GM19193 (cell line): ENCODE results near the gene TXLNB.

ENCODE experiments used
- POLR2A ChIP-seq: IDR thresholded peaks from 4 replicates; pipeline ENCODE4 v1.6.1; 2011; ENCODE audit not compliant: insufficient read depth, insufficient read length; ENCODE audit errors: extremely low read depth

TXLNB gene

DNA sequence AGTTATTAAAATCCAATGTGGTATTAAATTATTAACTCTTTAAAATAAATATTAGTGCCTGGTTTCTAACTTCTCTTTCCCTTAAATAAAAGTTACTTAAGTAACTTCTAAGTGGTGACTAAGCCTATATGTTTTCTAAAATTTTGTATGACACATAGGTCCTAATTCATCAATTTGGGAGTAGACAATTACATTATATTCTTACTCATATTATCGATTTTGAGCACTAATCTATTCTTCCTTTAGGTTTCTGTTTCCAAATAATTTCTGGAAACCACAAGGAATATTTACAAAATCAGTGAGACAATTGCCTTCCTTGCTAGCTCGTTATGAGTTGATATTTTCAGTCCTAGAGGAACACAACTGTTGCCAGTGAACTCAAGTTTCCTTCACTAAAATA, 28.3 kb upstream of the TXLNB start:
- no peak for TF ChIP-seq POLR2A

DNA sequence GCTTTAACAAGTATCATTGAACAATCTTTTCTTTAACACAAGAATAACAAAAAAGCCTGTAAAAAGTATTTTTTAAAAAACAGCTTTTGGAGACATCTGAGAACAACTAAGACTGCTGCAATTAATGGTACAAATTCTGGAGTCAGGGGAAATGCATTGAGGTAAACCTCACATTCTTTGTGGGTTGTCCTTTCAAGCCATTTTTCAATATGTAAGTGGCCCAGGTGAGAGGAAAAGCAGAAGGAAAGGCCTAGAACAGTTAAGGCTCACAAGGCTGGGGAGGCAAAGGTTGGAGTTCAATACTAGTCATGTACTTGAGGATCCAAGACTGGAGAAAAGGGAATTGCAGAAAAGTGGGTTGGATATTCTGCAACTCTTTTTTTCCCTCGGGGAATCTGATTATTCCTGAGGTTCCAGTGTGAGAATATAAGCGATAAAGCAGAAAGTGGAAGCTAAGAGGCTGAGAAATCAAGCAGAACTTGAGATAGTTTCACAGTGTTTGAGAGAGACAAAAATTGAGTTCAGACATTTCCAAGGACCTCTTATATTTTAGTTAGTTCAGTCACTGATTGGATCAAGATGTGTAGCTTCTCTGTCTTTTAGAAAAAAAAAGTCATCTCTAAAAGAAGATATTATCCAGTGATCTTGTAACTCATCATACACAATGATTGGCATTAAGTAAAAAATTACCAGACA, 25.0 kb upstream of the TXLNB start:
- TF ChIP-seq POLR2A, result no peak

DNA sequence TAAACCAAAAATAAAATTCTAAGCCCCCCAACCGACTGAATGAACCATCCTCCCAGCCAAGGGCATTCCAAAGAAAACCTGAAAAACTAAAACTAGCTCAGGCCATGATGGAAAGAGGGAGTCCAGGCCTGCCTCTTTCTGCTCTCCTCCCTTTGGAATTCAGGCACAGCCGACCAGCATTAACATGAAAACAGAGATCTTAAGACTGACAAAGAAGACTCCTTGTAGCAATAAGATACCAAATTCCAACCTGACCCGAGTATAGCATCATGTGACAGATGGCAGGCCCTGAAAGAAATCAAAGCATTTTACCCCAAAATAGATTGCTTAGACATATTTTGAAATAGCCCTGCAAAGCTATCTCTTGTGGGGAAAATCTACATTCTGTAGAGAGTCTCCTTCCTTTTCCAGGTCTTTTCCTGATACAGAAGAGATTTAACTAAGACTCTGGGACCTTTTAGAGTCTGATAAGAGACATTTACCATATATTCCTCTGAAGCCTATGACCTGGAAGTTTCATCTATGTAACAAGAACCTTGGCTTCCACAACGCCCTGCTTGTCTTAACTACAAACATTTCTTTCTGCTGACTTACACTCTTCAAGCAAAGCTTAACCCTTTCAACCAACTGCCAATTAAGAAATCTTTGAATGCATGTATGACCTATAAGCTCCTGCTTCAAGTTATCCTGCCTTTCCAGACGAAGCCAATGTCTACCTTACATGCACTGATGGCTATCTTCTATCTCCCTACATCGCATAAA, 22.2 kb upstream of the TXLNB start:
- TF ChIP-seq POLR2A, result no peak

GRCh38 chr6:139313229-139313628, 21.4 kb upstream of the TXLNB start:
- no peak for TF ChIP-seq POLR2A

GRCh38 chr6:139311831-139312230, 20.0 kb upstream of the TXLNB start:
- TF ChIP-seq POLR2A, result no peak

GRCh38 chr6:139308936-139309603, 17.3 kb upstream of the TXLNB start:
- no peak for TF ChIP-seq POLR2A

GRCh38 chr6:139308286-139308916, 16.6 kb upstream of the TXLNB start:
- no peak for TF ChIP-seq POLR2A

GRCh38 chr6:139306291-139306981, 14.6 kb upstream of the TXLNB start:
- no peak for TF ChIP-seq POLR2A

GRCh38 chr6:139303185-139303584, 11.4 kb upstream of the TXLNB start:
- TF ChIP-seq POLR2A, result no peak

DNA sequence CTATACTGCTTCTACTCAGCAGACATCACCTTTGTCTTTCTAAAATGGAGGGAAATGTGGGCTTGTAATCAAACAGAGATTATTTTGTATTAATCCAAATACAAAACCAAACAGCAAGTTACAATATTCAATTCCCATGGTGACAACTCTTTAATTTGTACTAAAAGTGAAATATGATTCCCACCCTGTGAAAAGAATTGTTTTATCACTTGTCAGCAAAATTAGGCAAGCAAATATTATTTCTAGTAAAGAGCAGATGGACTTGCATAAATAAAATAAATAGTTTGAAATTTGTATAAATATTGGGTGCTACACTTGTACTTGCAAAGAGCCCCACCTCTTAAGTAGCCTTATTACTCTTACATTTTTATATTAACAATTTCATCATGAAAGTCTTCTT, 6.1 kb upstream of the TXLNB start:
- no peak for TF ChIP-seq POLR2A

DNA sequence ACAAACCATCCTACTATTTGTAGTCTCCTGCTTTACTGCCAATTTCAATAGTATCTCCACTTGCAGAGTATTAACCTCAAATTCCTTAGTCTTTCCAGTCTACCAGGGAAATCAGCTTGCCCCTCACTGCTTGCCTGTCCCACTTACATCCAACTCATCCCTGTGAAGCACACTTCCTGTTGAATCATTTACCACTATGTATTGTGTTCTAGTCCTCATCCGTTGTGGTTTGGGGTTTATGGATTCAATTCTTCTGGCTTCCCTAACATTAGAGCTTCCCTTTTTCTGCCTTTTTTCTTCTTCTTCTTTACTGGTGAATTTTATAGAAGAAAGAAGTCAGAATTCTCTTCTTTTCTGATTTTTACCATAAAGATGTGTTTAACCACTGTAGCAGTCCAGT, 5.1 kb upstream of the TXLNB start:
- no peak for TF ChIP-seq POLR2A

- TF ChIP-seq POLR2A, result no peak
Measured at GRCh38 chr6:139295901-139296300, 4.1 kb upstream of the TXLNB start.

DNA sequence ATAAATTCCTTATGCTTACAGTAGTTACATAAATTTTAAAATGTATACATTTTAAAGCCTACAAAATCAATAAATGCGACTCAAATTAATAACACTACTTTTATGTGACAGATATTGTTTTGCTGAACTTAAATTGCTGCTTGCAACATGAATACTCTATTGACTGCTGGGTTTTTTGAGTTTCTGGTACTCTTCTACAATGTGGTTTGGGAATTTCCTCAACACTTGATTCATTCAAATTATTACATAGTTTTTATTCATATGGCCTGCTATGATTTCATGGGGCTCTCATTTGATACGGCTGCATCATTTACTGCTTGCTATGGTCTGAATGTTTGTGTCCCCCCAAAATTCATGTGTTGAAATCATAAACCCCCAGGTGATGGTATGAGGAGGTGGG, 2.3 kb upstream of the TXLNB start:
- no peak for TF ChIP-seq POLR2A

DNA sequence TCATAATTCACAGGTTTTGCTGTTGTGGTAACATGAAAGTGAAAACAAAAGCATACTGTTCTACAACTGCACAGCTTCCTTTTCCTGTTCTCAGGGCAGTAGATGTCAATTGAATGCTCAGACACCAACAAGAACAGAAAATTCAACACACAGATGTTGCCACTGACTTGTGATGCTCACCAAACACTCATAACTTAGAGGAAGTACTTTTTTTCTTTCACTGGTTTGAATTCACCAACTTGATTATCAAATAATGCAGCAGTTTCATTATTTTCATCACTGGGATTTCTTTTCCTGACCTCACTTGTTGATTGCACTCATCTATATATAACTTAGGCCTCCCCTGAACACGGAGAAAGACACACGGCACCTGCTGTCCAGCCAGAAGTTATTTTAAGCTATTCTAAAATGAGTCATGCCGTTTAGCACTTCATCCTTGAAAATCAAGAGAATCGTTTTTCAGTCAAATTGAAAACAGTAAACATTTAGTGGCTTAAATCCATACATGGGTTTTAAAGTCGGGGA, 949 bp downstream of the TXLNB start:
- TF ChIP-seq POLR2A, result no peak

- no peak for TF ChIP-seq POLR2A
Measured at GRCh38 chr6:139289233-139289632, 2.6 kb downstream of the TXLNB start.

- TF ChIP-seq POLR2A, result no peak
Measured at GRCh38 chr6:139288496-139289040, 3.2 kb downstream of the TXLNB start.
